ENCODE measurements around the gene KDM4B.

- TF ChIP-seq CTCF (IDR thresholded peaks at IDR 0.05) (no peak), POLR2A (IDR thresholded peaks at IDR 0.05) (no peak), POLR2AphosphoS5 (IDR thresholded peaks at IDR 0.05) (no peak)
These were observed 146.9 kb downstream of the KDM4B start for GRCh38 chr19:5115771-5116202.
